IMR-90 (cell line): ENCODE results near the gene L1CAM. TPM values are rescaled to one million over a fixed set of nuclear protein-coding genes. Genes with fewer than 3 reads are reported as not detected.

Experiments used
- ATAC-seq: fragments of 200-7000 bp; cut with Tn5 transposase; 2 replicates; pipeline ENCODE4 v1.9.1; 2020; ENCODE audit warnings: low read depth, mild to moderate bottlenecking, moderate library complexity
- BruUV-seq: library from RNA; stranded (reverse); fragments of 400-500 nt; replicated peaks from 2 replicates; lab custom pipeline; 2021; lab: Mats Ljungman, UMichigan
- CTCF ChIA-PET: fragments of 300-600 bp; formaldehyde crosslinking; extraction: SDS; loops from one replicate; lab custom pipeline; 2021; ENCODE audit warnings: antibody characterized with exemption; lab: Yijun Ruan, JAX
- POLR2A ChIA-PET: fragments of 300-600 bp; sonication (Branson Sonifier 250); formaldehyde crosslinking; loops from one replicate; lab custom pipeline; 2022; ENCODE audit warnings: antibody characterized with exemption; ENCODE audit not compliant: unreplicated experiment; lab: Charles Lee
- DNase-seq: peaks from one replicate; pipeline ENCODE4 v3.0.0; 2013
- H2AFZ ChIP-seq: replicated peaks from 2 replicates; pipeline ENCODE3; 2013; ENCODE audit warnings: low read length, mild to moderate bottlenecking; ENCODE audit not compliant: poor library complexity
- H2AK5ac ChIP-seq: 2 replicates; pipeline ENCODE4 v1.6.1; 2013; ENCODE audit warnings: low read depth, low read length, inconsistent platforms
- H2AK9ac ChIP-seq: replicated peaks from 2 replicates; pipeline ENCODE3; 2013; ENCODE audit warnings: mild to moderate bottlenecking, low read depth, low read length, moderate library complexity; ENCODE audit not compliant: poor library complexity
- H2BK120ac ChIP-seq: 2 replicates; pipeline ENCODE4 v1.6.1; 2013; ENCODE audit warnings: low read depth, low read length, inconsistent platforms
- H2BK15ac ChIP-seq: 3 replicates; pipeline ENCODE4 v1.6.1; 2013; ENCODE audit warnings: low read depth, low read length, inconsistent platforms
- H2BK20ac ChIP-seq: 2 replicates; pipeline ENCODE4 v1.6.1; 2013; ENCODE audit warnings: low read depth, mild to moderate bottlenecking, inconsistent platforms, low read length, moderate library complexity
- H2BK5ac ChIP-seq: 2 replicates; pipeline ENCODE4 v1.6.1; 2013; ENCODE audit warnings: mild to moderate bottlenecking, low read depth, low read length, inconsistent platforms; ENCODE audit not compliant: poor library complexity, severe bottlenecking
- H3K14ac ChIP-seq: replicated peaks from 2 replicates; pipeline ENCODE4 v1.6.1; 2013; ENCODE audit warnings: low read depth, low read length, inconsistent platforms
- H3K18ac ChIP-seq: 2 replicates; pipeline ENCODE4 v1.6.1; 2013; ENCODE audit warnings: low read depth, low read length, control low read depth
- H3K23ac ChIP-seq: 2 replicates; pipeline ENCODE4 v1.6.1; 2013; ENCODE audit warnings: low read depth, low read length, inconsistent platforms
- H3K27ac ChIP-seq: 2 replicates; pipeline ENCODE4 v1.5.1; 2013; ENCODE audit warnings: mild to moderate bottlenecking, control low read depth, low read length; ENCODE audit not compliant: insufficient read depth
- H3K27me3 ChIP-seq: 2 replicates; pipeline ENCODE4 v1.6.1; 2013; ENCODE audit warnings: low read length; ENCODE audit not compliant: control insufficient read depth, insufficient read depth
- H3K36me3 ChIP-seq: 2 replicates; pipeline ENCODE4 v1.6.1; 2013; ENCODE audit warnings: low read length, mixed read lengths; ENCODE audit not compliant: control insufficient read depth, insufficient read depth
- H3K4ac ChIP-seq: 2 replicates; pipeline ENCODE4 v1.6.1; 2013; ENCODE audit warnings: low read depth, low read length, inconsistent platforms
- H3K4me1 ChIP-seq: 2 replicates; pipeline ENCODE4 v1.6.1; 2013; ENCODE audit warnings: low read length, mixed read lengths; ENCODE audit not compliant: control insufficient read depth, insufficient read depth
- H3K4me2 ChIP-seq: 2 replicates; pipeline ENCODE4 v1.6.1; 2013; ENCODE audit warnings: low read depth, mild to moderate bottlenecking, control low read depth, low read length, moderate library complexity
- H3K4me3 ChIP-seq: 2 replicates; pipeline ENCODE4 v1.5.1; 2013; ENCODE audit warnings: low read depth, mild to moderate bottlenecking, control low read depth, low read length, moderate library complexity; ENCODE audit not compliant: insufficient read depth
- H3K56ac ChIP-seq: 2 replicates; pipeline ENCODE4 v1.6.1; 2013; ENCODE audit warnings: low read length, inconsistent platforms; ENCODE audit not compliant: insufficient read depth; ENCODE audit errors: extremely low read depth
- H3K79me1 ChIP-seq, 2 experiments: 2 replicates each; pipeline ENCODE4 v1.6.1; 2013; ENCODE audit warnings: low read length in 2 of 2, inconsistent platforms in 1 of 2, low read depth in 1 of 2
- H3K9ac ChIP-seq: 2 replicates; pipeline ENCODE4 v1.6.1; 2013; ENCODE audit warnings: low read depth, low read length, control low read depth
- H3K9me1 ChIP-seq: 2 replicates; pipeline ENCODE4 v1.6.1; 2013; ENCODE audit warnings: low read length, inconsistent platforms; ENCODE audit not compliant: insufficient read depth
- H3K9me3 ChIP-seq: 2 replicates; pipeline ENCODE4 v1.6.1; 2013; ENCODE audit warnings: low read length; ENCODE audit not compliant: control insufficient read depth, insufficient read depth
- H4K20me1 ChIP-seq: 2 replicates; pipeline ENCODE4 v1.6.1; 2013; ENCODE audit warnings: low read length, inconsistent platforms; ENCODE audit not compliant: insufficient read depth
- H4K5ac ChIP-seq: 2 replicates; pipeline ENCODE4 v1.6.1; 2013; ENCODE audit warnings: mild to moderate bottlenecking, low read depth, low read length, control low read depth
- H4K8ac ChIP-seq, 2 experiments: 2 replicates each; pipeline ENCODE4 v1.6.1; 2013; ENCODE audit warnings: low read depth in 2 of 2, low read length in 2 of 2, control low read depth in 1 of 2, inconsistent platforms in 1 of 2
- H4K91ac ChIP-seq: 2 replicates; pipeline ENCODE4 v1.6.1; 2013; ENCODE audit warnings: low read depth, low read length, inconsistent platforms; ENCODE audit not compliant: insufficient read depth
- CHD1 ChIP-seq: IDR thresholded peaks from 2 replicates; pipeline ENCODE4 v1.6.1; 2012; ENCODE audit warnings: low read depth, low read length, improper control_type of control experiment
- CTCF ChIP-seq: conservative IDR thresholded peaks from 2 replicates; pipeline ENCODE4 v1.5.1; 2012; ENCODE audit warnings: mild to moderate bottlenecking, low read depth, low read length, improper control_type of control experiment
- ELK1 ChIP-seq: fragments of 150-350 bp; IDR thresholded peaks from 2 replicates; pipeline ENCODE4 v1.6.1; 2016; ENCODE audit warnings: low read depth, mild to moderate bottlenecking, low read length, moderate library complexity, borderline replicate concordance
- FOS ChIP-seq: fragments of 150-350 bp; IDR thresholded peaks from 2 replicates; pipeline ENCODE4 v1.6.1; 2016; ENCODE audit warnings: low read depth, low read length
- NFE2L2 ChIP-seq: fragments of 150-350 bp; IDR thresholded peaks from 2 replicates; pipeline ENCODE4 v1.6.1; 2016; ENCODE audit warnings: low read depth, mild to moderate bottlenecking, low read length
- POLR2A ChIP-seq: IDR thresholded peaks from 2 replicates; pipeline ENCODE4 v1.6.1; 2012; ENCODE audit warnings: mild to moderate bottlenecking, low read depth, low read length
- RFX5 ChIP-seq: IDR thresholded peaks from 2 replicates; pipeline ENCODE4 v1.8.0; 2012; ENCODE audit warnings: low read depth, mild to moderate bottlenecking, low read length, moderate library complexity
- WGBS, 2 experiments: methylation state at CpG; one replicate each; pipeline versions ENCODE4 v1.1.5 to v1.1.7; 2013; ENCODE audit warnings: missing lambda C conversion rate in 2 of 2; ENCODE audit not compliant: insufficient read length in 1 of 2; ENCODE audit errors: extremely low coverage in 2 of 2; 5-methylcytosine and 5-hydroxymethylcytosine counted together
- dilution Hi-C: fragments of 300-500 bp; cut with HindIII; formaldehyde crosslinking; loops from one replicate; pipeline ENCODE4 v1.14.3; 2018; ENCODE audit warnings: low sequenced_read_pairs; ENCODE audit not compliant: unreplicated experiment
- in situ Hi-C: fragments of 300-500 bp; cut with MboI; formaldehyde crosslinking; loops from 3 replicates; pipeline ENCODE4 v1.14.3; 2019; ENCODE audit warnings: low sequenced_read_pairs, inconsistent platforms, mixed read lengths
- intact Hi-C: fragments of 100-400 bp; cut with micrococcal nuclease; formaldehyde crosslinking; loops from 2 replicates; pipeline ENCODE4 v1.10.0; 2022
- polyA plus RNA-seq, 3 experiments: library from polyadenylated mRNA; depleted of rRNA; stranded (reverse); fragments of >200 nt; gene quantifications; 2 replicates each; pipeline ENCODE4 v1.2.3, GENCODE V29; 2012; ENCODE audit warnings: low replicate concordance in 1 of 3
- total RNA-seq: library from RNA; depleted of rRNA; stranded (reverse); fragments of >200 nt; gene quantifications from 2 replicates; pipeline ENCODE4 v1.2.3, GENCODE V29; 2012

Gene L1CAM
- total and polyA plus RNA-seq, 2 of the 4 experiments (the other 2 are of a cell fraction), result 0.36 to 1.9 TPM

- Histone ChIP-seq H3K36me3 (no peaks in the 10 kb centered on the region), H2BK5ac (no peak overlapping the region), H3K56ac (no peak overlapping the region), H2BK15ac (no peak overlapping the region), H4K8ac (no peak overlapping the region), H3K4me2 (no peak overlapping the region), H4K20me1 (no peaks in the 10 kb centered on the region), H3K79me1 (no peaks in the 10 kb centered on the region), H4K5ac (no peak overlapping the region), H2BK20ac (no peak overlapping the region), H3K4me1 (no peaks in the 10 kb centered on the region), H3K27ac (no peak overlapping the region), H2BK120ac (no peak overlapping the region), H2AFZ (no peak overlapping the region), H3K23ac (no peak overlapping the region), H3K9ac (no peak overlapping the region), H3K9me1 (no peaks in the 10 kb centered on the region), H3K4ac (no peak overlapping the region), H3K14ac (no peak overlapping the region), H2AK9ac (no peak overlapping the region), H3K27me3 (peaks cover 19% of the 10 kb centered on the region), H3K9me3 (no peaks in the 10 kb centered on the region; the same call in 1 of the 2 replicates), H3K4me3 (no peak overlapping the region), H2AK5ac (no peak overlapping the region), H4K91ac (no peak overlapping the region), H3K18ac (no peak overlapping the region)
- ATAC-seq (no peak), DNase-seq (no peak)
- BruUV-seq, result no TSS peak
- TF ChIP-seq POLR2A (no peak), CHD1 (no peak), CTCF (no peak), NFE2L2 (no peak), ELK1 (no peak), FOS (no peak), RFX5 (no peak)
- in situ Hi-C loops (loop anchor here (25.0 kb wide), 1 partner anchor 949 kb away; no protein-coding TSS in a partner anchor), intact Hi-C loops (no loop called here), dilution Hi-C loops (no loop called here)
- 92% methylated on average over 2 of the region's 6 CpGs; no CpG with 5 or more reads in 1 of the 2 experiments for WGBS, 2 experiments
- ChIA-PET POLR2A (no interaction called here), CTCF (no interaction called here)
Measured at GRCh38 chrX:153911798-153912197, 25.8 kb upstream of the L1CAM start.
